GM12878 (cell line): Measurements from ENCODE around the gene TNRC6C. TPM values are rescaled to one million over a fixed set of nuclear protein-coding genes. Genes with fewer than 3 reads are reported as not detected.

Source experiments
- ATAC-seq: fragments of 200-7000 bp; cut with Tn5 transposase; 3 replicates; pipeline ENCODE4 v1.9.1; 2020; ENCODE audit warnings: mild to moderate bottlenecking, moderate library complexity
- BruUV-seq: library from RNA; stranded (reverse); fragments of 400-500 nt; replicated peaks from 2 replicates; lab custom pipeline; 2021; lab: Mats Ljungman, UMichigan
- CTCF ChIA-PET: fragments of 300-600 bp; sonication (Branson Sonifier 250); formaldehyde crosslinking; extraction: SDS; loops from one replicate; lab custom pipeline; 2021; ENCODE audit warnings: inconsistent platforms; lab: Yijun Ruan, JAX
- POLR2A ChIA-PET: fragments of 350-600 bp; formaldehyde crosslinking; extraction: SDS; loops from one replicate; lab custom pipeline; 2021; ENCODE audit warnings: inconsistent platforms; lab: Charles Lee
- RAD21 ChIA-PET: fragments of 300-600 bp; sonication (Branson Sonifier 250); formaldehyde crosslinking; loops from one replicate; lab custom pipeline; 2023; ENCODE audit warnings: antibody characterized with exemption; ENCODE audit not compliant: unreplicated experiment; lab: Charles Lee
- SMC1A ChIA-PET: fragments of 300-600 bp; sonication (Branson Sonifier 250); formaldehyde crosslinking; loops from one replicate; lab custom pipeline; 2023; ENCODE audit not compliant: unreplicated experiment, uncharacterized antibody; lab: Charles Lee
- DNase-seq: peaks from one replicate; pipeline ENCODE4 v3.0.0-alpha.2; 2011; ENCODE audit warnings: low read depth, low spot score
- FAIRE-seq: peaks from 3 replicates; lab custom pipeline; 2011; peaks lifted over from hg19 to GRCh38; lab: Jason Lieb, UNC
- H2AFZ ChIP-seq: 2 replicates; pipeline ENCODE4 v1.6.0; 2011; ENCODE audit warnings: low read depth, low read length, control low read depth; ENCODE audit not compliant: control insufficient read depth
- H3K27ac ChIP-seq: 2 replicates; pipeline ENCODE4 v1.5.1; 2011; ENCODE audit warnings: control low read depth; ENCODE audit not compliant: control insufficient read depth, insufficient read depth
- H3K27me3 ChIP-seq, 2 experiments: replicated peaks in 1 of 2; 2 replicates each; pipeline versions ENCODE4 v1.6.0 to v1.6.1; 2011; ENCODE audit warnings: low read length in 1 of 2; ENCODE audit not compliant: control insufficient read depth in 2 of 2, insufficient read depth in 2 of 2
- H3K36me3 ChIP-seq, 2 experiments: 2 replicates each; pipeline ENCODE4 v1.5.1; 2011; ENCODE audit warnings: low read length in 1 of 2; ENCODE audit not compliant: control insufficient read depth in 2 of 2, insufficient read depth in 2 of 2
- H3K4me1 ChIP-seq: 2 replicates; pipeline ENCODE4 v1.6.1; 2011; ENCODE audit warnings: mild to moderate bottlenecking, low read length, moderate library complexity, mixed read lengths; ENCODE audit not compliant: control insufficient read depth, insufficient read depth
- H3K4me2 ChIP-seq: 2 replicates; pipeline ENCODE4 v1.6.0; 2011; ENCODE audit warnings: control low read depth; ENCODE audit not compliant: control insufficient read depth, insufficient read depth
- H3K4me3 ChIP-seq: fragments of 200-600 bp; sonication (generic); 2 replicates; pipeline ENCODE4 v1.5.1; 2016
- H3K79me2 ChIP-seq: 2 replicates; pipeline ENCODE4 v1.6.0; 2011; ENCODE audit warnings: low read length; ENCODE audit not compliant: control insufficient read depth, insufficient read depth
- H3K9ac ChIP-seq: 2 replicates; pipeline ENCODE4 v1.8.0; 2011; ENCODE audit warnings: low read length, control low read depth, mixed read lengths; ENCODE audit not compliant: control insufficient read depth, insufficient read depth
- H3K9me3 ChIP-seq: replicated peaks from 3 replicates; pipeline ENCODE4 v1.5.1; 2011; ENCODE audit warnings: mild to moderate bottlenecking, low read length; ENCODE audit not compliant: control insufficient read depth, insufficient read depth
- H4K20me1 ChIP-seq: 2 replicates; pipeline ENCODE4 v1.6.0; 2011; ENCODE audit not compliant: control insufficient read depth, insufficient read depth
- CHD1 ChIP-seq: IDR thresholded peaks from 2 replicates; pipeline ENCODE4 v1.6.1; 2012; ENCODE audit warnings: low read depth, low read length, improper control_type of control experiment
- CREB1 ChIP-seq: IDR thresholded peaks from 2 replicates; pipeline ENCODE4 v1.6.1; 2012; ENCODE audit warnings: low read depth, mild to moderate bottlenecking, inconsistent platforms
- HSF1 ChIP-seq: fragments of 150-350 bp; IDR thresholded peaks from 2 replicates; pipeline ENCODE4 v1.6.1; 2014; ENCODE audit warnings: mild to moderate bottlenecking, low read depth, low read length
- IRF5 ChIP-seq: fragments of 450-650 bp; IDR thresholded peaks from 2 replicates; pipeline ENCODE4 v1.6.1; 2017; ENCODE audit warnings: borderline replicate concordance
- MTA3 ChIP-seq: IDR thresholded peaks from 2 replicates; pipeline ENCODE4 v1.6.1; 2012; ENCODE audit warnings: low read length, inconsistent platforms, borderline replicate concordance
- PBX3 ChIP-seq: IDR thresholded peaks from 2 replicates; pipeline ENCODE4 v1.6.1; 2011; ENCODE audit warnings: mild to moderate bottlenecking, low read depth, low read length, moderate library complexity; ENCODE audit not compliant: insufficient replicate concordance
- RAD51 ChIP-seq: fragments of 450-650 bp; IDR thresholded peaks from 2 replicates; pipeline ENCODE4 v1.6.1; 2016; ENCODE audit warnings: moderate library complexity, mild to moderate bottlenecking, inconsistent platforms
- RUNX3 ChIP-seq: IDR thresholded peaks from 2 replicates; pipeline ENCODE4 v1.6.1; 2012; ENCODE audit warnings: low read length, inconsistent platforms
- SMAD1 ChIP-seq: fragments of 450-650 bp; IDR thresholded peaks from 2 replicates; pipeline ENCODE4 v1.6.1; 2018; ENCODE audit warnings: mild to moderate bottlenecking, low read depth; ENCODE audit not compliant: partially characterized antibody
- TCF12 ChIP-seq: IDR thresholded peaks from 2 replicates; pipeline ENCODE4 v1.6.1; 2011; ENCODE audit warnings: low read depth, mild to moderate bottlenecking, low read length
- ZBTB11 ChIP-seq: fragments of 450-650 bp; formaldehyde crosslinking; IDR thresholded peaks from 2 replicates; pipeline ENCODE4 v1.5.0; 2022; ENCODE audit warnings: mild to moderate bottlenecking, missing genetic modification characterization
- ZNF24 ChIP-seq: fragments of 450-650 bp; IDR thresholded peaks from 2 replicates; pipeline ENCODE4 v1.6.1; 2017; ENCODE audit warnings: antibody characterized with exemption, mild to moderate bottlenecking
- WGBS: methylation state at CpG from one replicate; pipeline ENCODE4 v1.1.6; 2016; ENCODE audit warnings: low lambda C conversion rate; ENCODE audit not compliant: insufficient replicate concordance, insufficient coverage; ENCODE audit errors: missing lambda C conversion rate; 5-methylcytosine and 5-hydroxymethylcytosine counted together
- in situ Hi-C: fragments of 300-500 bp; cut with MboI; formaldehyde crosslinking; loops from 9 replicates; pipeline ENCODE4 v1.14.3; 2018; ENCODE audit warnings: mixed read lengths
- intact Hi-C: fragments of 100-400 bp; cut with micrococcal nuclease; formaldehyde crosslinking; loops from one replicate; pipeline ENCODE4 v1.14.2; 2022; ENCODE audit not compliant: unreplicated experiment
- polyA plus RNA-seq, 11 experiments: library from polyadenylated mRNA; depleted of rRNA in 4 of 11; unstranded in 6 of 11; stranded (reverse) in 5 of 11; fragments of >200 nt; fragmentation: Nextera tagmentation in 4 of 11; fragmentation: Illumina TruSeq in 1 of 11; extraction: Ambion mirVana in 4 of 11; extraction: Trizol in 1 of 11; gene quantifications; 1 replicate in 1 of 11; 2 replicates in 10 of 11; pipeline versions ENCODE4 v1.2.1 to v1.2.3, GENCODE V29; 2011 to 2016; ENCODE audit warnings: inconsistent platforms in 2 of 11, missing spikeins in 2 of 11, low read depth in 1 of 11
- total RNA-seq, 4 experiments: library from RNA; depleted of rRNA in 3 of 4; stranded (reverse); fragments of >200 nt in 3 of 4; fragmentation: Illumina TruSeq in 1 of 4; extraction: Trizol in 1 of 4; gene quantifications; 2 replicates each; pipeline versions ENCODE4 v1.2.1 to v1.2.3, GENCODE V29; 2013 to 2021

Gene TNRC6C
- total and polyA plus RNA-seq, 10 of the 15 experiments (the other 5 are each of a cell fraction or from before 2014, with no cell fraction given), result 0.40 to 6.1 (median 0.96) TPM

GRCh38 chr17:78147315-78147998 lies 189.0 kb downstream of the TNRC6C start:
- Histone ChIP-seq H3K9me3 (no peaks in the 10 kb centered on the region), H3K79me2 (peaks cover 2% of the 10 kb centered on the region), H3K27ac (peak overlapping the region; percentile 96), H3K9ac (peak overlapping the region; percentile 77), H3K4me1 (peaks cover 70% of the 10 kb centered on the region), H2AFZ (peak overlapping the region; percentile 31), H4K20me1 (no peaks in the 10 kb centered on the region), H3K4me2 (peak overlapping the region; percentile 40), H3K36me3 (no peaks in the 10 kb centered on the region), H3K4me3 (peak overlapping the region; percentile 10; the same call in 1 of the 2 replicates), H3K27me3 (no peaks in the 10 kb centered on the region)
- ChIA-PET CTCF (interaction anchor here (1.0 to 2.3 kb wide), 8 partner anchors 9 to 103 kb away, joined by 3 to 11 read pairs (median 4); partner anchors contain the start of gene TMC8), SMC1A (interaction anchor here (0.7 to 2.2 kb wide), 9 partner anchors 8 to 73 kb away, joined by 3 to 7 read pairs (median 4); no protein-coding TSS in a partner anchor), POLR2A (interaction anchor here (0.6 to 2.5 kb wide), 13 partner anchors 8 to 188 kb away, joined by 3 to 14 read pairs (median 4); partner anchors contain the start of genes TMC6 and TMC8), RAD21 (interaction anchor here (0.7 to 1.6 kb wide), 6 partner anchors 22 to 40 kb away, joined by 3 to 6 read pairs (median 4); no protein-coding TSS in a partner anchor)
- 6% methylated on average over 8 of the region's 8 CpGs for WGBS
- FAIRE-seq, result peak; percentile 94
- in situ Hi-C loops (no loop called here), intact Hi-C loops (no loop called here)
- peak; percentile 82 for ATAC-seq
- TSS peak; percentile 73 for BruUV-seq
- peak; percentile 85 for DNase-seq
- TF ChIP-seq CHD1, result no peak
- peak; percentile 55 for TF ChIP-seq RUNX3
- peak; percentile 75 for TF ChIP-seq SMAD1
- TF ChIP-seq HSF1, result no peak
- peak; percentile 96 for TF ChIP-seq CREB1
- no peak; the same call in 1 of the 2 replicates for TF ChIP-seq MTA3
- TF ChIP-seq ZBTB11 (CRISPR knock-in tag), result no peak
- TF ChIP-seq RAD51, result no peak
- TF ChIP-seq IRF5, result no peak
- no peak for TF ChIP-seq PBX3
- peak; percentile 92 for TF ChIP-seq TCF12
- TF ChIP-seq ZNF24, result peak; percentile 85
